HG03060 (cell line): ENCODE measurements around the gene IPO11.

Experiments used
- ATAC-seq: cut with Tn5 transposase; IDR thresholded peaks from one replicate; pipeline ENCODE4 v1.9.1; 2021; ENCODE audit warnings: low read depth, moderate number of reproducible peaks; ENCODE audit not compliant: unreplicated experiment

The IPO11 gene

GRCh38 chr5:62412549-62413329 lies at the start of gene IPO11:
TSS of gene IPO11 (plus strand) at chr5:62412763. CDS start at chr5:62437280, 24,517 bp downstream.
- ATAC-seq = peak; percentile 99

DNA sequence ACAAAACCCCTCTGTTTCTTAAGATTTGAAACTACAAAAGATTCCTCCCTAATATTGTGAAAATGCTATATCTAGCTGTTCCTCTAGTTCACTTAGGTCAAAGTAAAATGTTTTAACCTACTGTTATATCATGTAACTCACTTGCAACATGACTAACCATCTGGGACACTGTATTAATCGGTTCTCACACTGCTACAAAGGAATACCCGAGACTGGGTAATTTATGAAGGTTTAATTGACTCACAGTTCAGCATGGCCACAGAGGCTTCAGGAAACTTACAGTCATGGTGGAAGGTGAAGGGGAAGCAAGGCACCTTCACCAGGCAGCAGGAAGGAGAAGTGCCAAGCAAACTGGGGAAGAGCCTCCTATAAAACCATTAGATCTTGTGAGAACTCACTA lies 43.5 kb upstream of the IPO11 start:
- ATAC-seq = no peak

- ATAC-seq = no peak
These were observed 41.2 kb upstream of the IPO11 start for GRCh38 chr5:62371409-62371808.

DNA sequence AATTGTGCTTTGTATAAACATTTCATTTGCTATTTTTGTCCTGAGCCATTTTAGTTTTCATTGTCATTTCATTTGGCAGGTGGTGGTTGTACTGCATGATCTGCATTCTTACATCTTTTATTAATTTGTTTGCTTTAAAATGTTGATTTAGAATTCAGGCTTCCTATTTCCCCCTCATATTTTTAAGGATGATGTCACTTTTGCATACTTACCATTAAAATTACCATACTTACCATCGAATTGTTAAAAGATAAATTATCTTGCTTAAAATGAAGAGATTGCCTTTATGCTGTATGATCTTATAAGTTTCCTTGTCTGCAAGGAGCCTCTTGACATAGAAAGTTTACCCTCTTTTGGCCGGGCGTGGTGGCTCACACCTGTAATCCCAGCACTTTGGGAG lies 40.0 kb upstream of the IPO11 start:
- ATAC-seq = no peak

DNA sequence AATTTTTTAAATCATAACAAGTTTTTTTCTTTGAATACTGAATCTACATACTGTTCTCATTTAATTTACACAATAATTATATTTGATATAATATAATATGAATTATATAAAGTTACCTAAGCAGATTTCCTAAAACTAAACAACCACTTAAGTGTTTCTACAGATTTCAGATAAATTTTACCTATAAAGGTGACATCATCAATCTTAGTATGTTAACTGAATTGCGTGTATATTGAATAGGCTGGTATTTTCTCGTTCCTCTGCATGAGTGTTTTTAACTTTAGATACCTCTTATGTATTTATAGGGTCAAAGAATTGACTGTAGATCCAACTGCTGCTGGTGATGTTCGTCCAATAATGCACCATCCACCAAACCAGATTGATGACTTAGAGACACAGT lies 39.2 kb upstream of the IPO11 start:
- ATAC-seq = no peak

- no peak for ATAC-seq
These were observed 38.5 kb upstream of the IPO11 start for GRCh38 chr5:62374090-62374489.

- no peak for ATAC-seq
These were observed 36.9 kb upstream of the IPO11 start for GRCh38 chr5:62375627-62376026.

GRCh38 chr5:62376064-62376463 lies 36.5 kb upstream of the IPO11 start:
- no peak for ATAC-seq

DNA sequence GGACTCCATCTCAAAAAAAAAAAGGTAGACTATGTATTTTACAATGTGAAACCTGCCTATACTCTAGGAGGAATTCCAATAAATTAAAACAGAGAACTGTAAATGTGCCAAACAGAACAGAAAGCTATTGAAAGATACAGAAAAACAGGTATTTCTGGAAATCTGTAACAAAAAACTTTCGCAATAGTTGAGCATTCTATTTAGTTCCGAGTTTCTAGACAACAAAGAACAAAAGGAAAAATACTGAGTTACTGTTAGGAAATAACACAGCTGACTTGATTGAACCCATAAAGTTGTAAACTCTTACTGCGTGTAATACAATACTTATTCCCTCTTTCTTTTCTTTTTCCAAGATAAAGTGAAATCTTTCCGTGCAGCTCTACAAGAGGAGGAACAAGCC lies 27.4 kb upstream of the IPO11 start:
- no peak for ATAC-seq

- ATAC-seq = no peak
These were observed 26.7 kb upstream of the IPO11 start for GRCh38 chr5:62385816-62386400.

DNA sequence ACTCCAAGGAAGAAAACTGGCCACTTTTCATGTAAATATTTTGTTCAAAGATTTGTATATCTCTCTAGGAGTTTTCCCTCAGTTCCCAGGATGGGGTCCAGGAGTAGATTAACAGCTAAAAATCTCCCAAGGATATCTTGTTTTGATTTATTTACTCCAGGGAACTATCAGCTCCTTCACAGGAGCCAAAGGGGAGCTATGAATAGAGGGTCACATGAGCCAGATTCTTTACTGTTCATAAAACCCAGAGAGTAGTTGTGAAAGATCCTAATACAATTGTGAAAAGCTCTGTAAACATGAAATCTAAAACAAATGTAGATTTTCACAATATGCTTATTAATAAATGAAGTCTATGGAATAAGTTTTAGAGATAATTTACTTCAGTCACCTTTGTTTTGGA lies 25.7 kb upstream of the IPO11 start:
- ATAC-seq = no peak

GRCh38 chr5:62395210-62395950 lies 17.2 kb upstream of the IPO11 start:
- no peak for ATAC-seq

- peak; percentile 97 for ATAC-seq
These were observed 8.9 kb upstream of the IPO11 start, which contains the start of gene DIMT1 for GRCh38 chr5:62403411-62404250. TSS of gene DIMT1 (minus strand) at chr5:62403905. CDS start at chr5:62403772, 133 bp downstream.

- ATAC-seq = no peak
These were observed 1.1 kb downstream of the IPO11 start for GRCh38 chr5:62413711-62414110.

DNA sequence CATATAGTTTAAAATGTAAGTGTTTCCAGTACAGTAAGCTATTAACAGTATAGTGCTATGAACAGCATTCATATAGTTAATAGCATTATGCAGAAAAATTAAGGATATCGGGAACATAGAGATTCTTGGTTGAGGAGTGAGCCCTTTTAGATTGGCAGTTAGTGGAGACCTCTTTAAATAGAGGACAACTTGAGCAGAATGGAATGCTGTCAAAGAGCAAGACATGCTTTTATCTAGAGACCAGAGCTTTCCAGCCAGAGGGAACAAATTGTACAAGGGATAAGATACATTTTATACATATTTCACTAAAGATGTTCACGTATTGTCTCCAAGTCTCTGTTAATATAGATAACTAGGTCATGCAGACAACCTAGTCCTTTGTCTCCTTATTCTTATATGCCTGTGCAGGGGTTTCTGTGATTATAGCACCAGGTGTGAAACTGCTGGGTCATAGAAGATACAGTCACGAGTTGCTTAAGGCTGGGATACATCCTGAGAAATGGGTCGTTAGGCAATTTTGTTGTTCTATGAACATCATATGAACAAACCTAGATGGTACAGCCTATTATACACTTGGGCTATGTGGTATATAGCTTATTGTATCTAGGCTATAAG lies 6.0 kb downstream of the IPO11 start:
- ATAC-seq = no peak

GRCh38 chr5:62419609-62420008 lies 7.0 kb downstream of the IPO11 start:
- ATAC-seq = no peak

DNA sequence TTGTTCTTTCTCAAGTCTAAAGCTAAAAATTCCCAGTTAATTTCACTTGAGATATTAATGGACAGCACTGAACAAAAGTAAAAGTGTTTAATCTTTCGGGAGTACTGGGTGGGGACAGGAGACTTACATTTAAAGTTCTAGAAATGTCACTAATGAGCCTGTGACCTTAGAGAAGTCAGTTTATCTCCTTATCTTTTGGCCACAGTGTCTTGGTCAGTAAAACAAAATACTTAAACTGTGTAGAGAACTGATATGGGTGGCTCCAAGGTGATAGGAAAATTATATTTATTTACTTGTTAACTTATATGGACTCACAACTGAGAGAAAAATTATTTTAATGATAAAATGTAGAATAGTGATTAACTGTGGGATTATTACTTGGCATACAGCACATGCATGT lies 8.9 kb downstream of the IPO11 start:
- no peak for ATAC-seq

DNA sequence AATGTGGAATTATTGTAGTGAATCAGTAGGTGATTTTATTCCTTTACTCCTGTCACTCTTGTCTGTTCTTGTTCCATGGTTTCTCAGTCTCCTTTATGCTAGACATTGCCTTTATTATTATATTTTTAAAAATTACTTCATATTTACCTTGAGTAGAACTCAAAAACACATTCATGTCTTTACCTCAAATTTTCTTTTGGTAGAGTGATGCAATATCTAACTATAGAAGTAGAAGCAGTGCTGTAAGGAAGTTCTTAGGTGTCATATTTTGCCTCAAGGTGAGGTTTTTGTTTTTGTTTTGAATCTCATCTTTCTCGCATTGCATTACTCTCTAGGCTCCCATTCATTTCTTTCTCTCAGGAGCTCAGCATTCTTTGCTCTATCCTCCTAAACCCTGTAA lies 12.2 kb downstream of the IPO11 start:
- ATAC-seq = no peak

DNA sequence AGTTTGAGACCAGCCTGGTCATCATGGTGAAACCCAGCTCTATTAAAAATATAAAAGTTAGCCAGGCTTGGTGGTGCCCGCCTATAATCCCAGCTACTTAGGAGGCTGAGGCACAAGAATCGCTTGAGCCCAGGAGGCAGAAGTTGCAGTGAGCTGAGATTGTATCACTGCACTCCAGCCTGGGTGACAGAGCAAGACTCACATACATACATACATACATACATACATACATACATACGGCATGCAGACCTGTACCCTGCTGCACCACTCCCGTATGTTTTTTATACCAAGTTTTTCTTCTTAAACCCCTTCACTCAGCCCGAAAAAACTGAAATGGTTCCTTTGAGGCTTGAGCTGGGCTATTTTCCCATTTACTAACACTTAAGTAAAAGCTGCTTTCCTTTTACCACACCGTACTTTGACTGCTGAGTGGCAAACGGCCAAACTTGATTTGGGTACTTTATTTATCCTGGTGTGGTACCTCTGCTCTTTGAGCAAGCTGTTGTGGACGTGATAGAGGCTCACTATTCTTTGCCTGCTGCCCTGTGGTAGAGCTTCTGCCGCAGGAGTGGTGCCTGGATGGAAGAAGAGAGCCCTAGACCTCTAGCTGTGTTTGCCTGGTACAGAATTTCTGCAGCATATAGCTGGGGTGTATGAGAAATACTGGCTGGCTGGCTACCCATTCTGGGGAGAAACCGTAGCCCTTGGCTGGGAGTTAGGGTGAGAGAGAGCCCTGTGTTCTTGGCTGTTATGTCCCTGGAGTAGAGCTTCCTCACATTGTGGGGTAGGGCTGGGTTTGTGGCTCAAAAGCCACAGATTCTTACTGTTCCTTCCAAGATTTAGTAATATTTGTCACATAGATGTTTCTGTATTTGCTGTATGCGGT lies 19.4 kb downstream of the IPO11 start:
- no peak for ATAC-seq
